Testis (tissue), 3 donors: Measurements from ENCODE around the gene CNTN4. TPM values are rescaled to one million over a fixed set of nuclear protein-coding genes. Genes with fewer than 3 reads are reported as not detected.

Experiments used
- DNase-seq: peaks from one replicate; pipeline ENCODE4 v3.0.0-alpha.2; 2019
- H3K27ac ChIP-seq, 2 donors: fragments of 200-600 bp; sonication (generic); one replicate each; pipeline ENCODE4 v1.5.1; 2019
- H3K27me3 ChIP-seq: fragments of 200-600 bp; sonication (generic); one replicate; pipeline ENCODE4 v1.5.1; 2019
- H3K36me3 ChIP-seq: fragments of 200-600 bp; sonication (generic); one replicate; pipeline ENCODE4 v1.5.1; 2017; ENCODE audit warnings: low read depth; ENCODE audit errors: missing control alignments
- H3K4me1 ChIP-seq: fragments of 200-600 bp; sonication (generic); one replicate; pipeline ENCODE4 v1.5.1; 2019
- H3K4me3 ChIP-seq, 2 donors: fragments of 200-600 bp; sonication (generic); one replicate each; pipeline ENCODE4 v1.5.1; 2017 to 2019
- H3K9me3 ChIP-seq: fragments of 200-600 bp; sonication (generic); one replicate; pipeline ENCODE4 v1.5.1; 2017
- POLR2A ChIP-seq: fragments of 450-650 bp; IDR thresholded peaks from one replicate; pipeline ENCODE4 v1.6.1; 2017; ENCODE audit warnings: antibody characterized with exemption, mild to moderate bottlenecking, moderate library complexity
- WGBS, 2 donors: methylation state at CpG; one replicate each; pipeline ENCODE4 v1.1.5; 2018; 5-methylcytosine and 5-hydroxymethylcytosine counted together
- intact Hi-C: fragments of 100-400 bp; cut with DNase I; formaldehyde crosslinking; loops from one replicate; pipeline ENCODE4 v1.15.1; 2023; ENCODE audit warnings: low total_unique reads
- polyA plus RNA-seq: library from polyadenylated mRNA; stranded (reverse); fragments of 350-450 nt; fragmentation: Illumina TruSeq; extraction: RNeasy Lipid Tissue Mini Kit (QIAGEN cat#74804); gene quantifications from one replicate; pipeline ENCODE4 v1.2.3, GENCODE V29; 2014; ENCODE audit warnings: low read depth, low replicate concordance; ENCODE audit not compliant: insufficient read depth
- total RNA-seq, 2 donors: library from RNA; depleted of rRNA; stranded (reverse); fragments of >200 nt; gene quantifications; one replicate each; pipeline ENCODE4 v1.2.3, GENCODE V29; 2016
- TF ChIP-seq, protein P1 (sequence below), 3 experiments: fragments of 450-650 bp in 2 of 3; fragments of 200-600 bp in 1 of 3; sonication (generic) in 1 of 3; IDR thresholded peaks; one replicate each; pipeline ENCODE4 v1.5.1; 2016 to 2019; ENCODE audit warnings: antibody characterized with exemption in 3 of 3, mild to moderate bottlenecking in 2 of 3, moderate library complexity in 1 of 3

CNTN4 gene
- total and polyA plus RNA-seq, 3 donors from 2014 or later, result 10.4 to 37.7 (median 19.6) TPM

DNA sequence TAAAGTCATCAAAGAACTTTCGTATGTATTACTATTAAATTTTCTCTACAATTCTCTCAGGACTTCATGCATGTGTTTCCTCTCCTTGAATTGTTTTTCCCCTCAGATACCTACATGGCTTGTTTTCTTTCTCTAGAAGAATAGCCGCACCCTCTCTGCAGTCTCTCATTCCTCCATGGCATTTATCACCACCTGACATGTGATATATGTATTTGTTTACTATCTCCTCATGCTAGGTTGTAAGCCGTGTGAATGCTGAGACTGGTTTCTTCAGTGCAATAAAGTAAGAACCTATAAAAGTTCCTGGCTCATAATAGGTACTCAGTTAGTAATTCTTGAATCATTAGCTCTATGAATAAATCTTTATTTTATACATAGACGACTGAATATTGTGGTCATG, 149.2 kb downstream of the CNTN4 start:
- H3K9me3 ChIP-seq, result no peaks in the 10 kb centered on the region
- no peak overlapping the region for H3K27ac ChIP-seq
- no peak overlapping the region for H3K4me3 ChIP-seq
- no peaks in the 10 kb centered on the region for H3K4me1 ChIP-seq
- no peak for DNase-seq
- no peak for TF ChIP-seq POLR2A
- TF ChIP-seq, protein P1, sequence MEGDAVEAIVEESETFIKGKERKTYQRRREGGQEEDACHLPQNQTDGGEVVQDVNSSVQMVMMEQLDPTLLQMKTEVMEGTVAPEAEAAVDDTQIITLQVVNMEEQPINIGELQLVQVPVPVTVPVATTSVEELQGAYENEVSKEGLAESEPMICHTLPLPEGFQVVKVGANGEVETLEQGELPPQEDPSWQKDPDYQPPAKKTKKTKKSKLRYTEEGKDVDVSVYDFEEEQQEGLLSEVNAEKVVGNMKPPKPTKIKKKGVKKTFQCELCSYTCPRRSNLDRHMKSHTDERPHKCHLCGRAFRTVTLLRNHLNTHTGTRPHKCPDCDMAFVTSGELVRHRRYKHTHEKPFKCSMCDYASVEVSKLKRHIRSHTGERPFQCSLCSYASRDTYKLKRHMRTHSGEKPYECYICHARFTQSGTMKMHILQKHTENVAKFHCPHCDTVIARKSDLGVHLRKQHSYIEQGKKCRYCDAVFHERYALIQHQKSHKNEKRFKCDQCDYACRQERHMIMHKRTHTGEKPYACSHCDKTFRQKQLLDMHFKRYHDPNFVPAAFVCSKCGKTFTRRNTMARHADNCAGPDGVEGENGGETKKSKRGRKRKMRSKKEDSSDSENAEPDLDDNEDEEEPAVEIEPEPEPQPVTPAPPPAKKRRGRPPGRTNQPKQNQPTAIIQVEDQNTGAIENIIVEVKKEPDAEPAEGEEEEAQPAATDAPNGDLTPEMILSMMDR (IDR thresholded peaks at IDR 0.05), result no peak
- H3K27me3 ChIP-seq, result no peaks in the 10 kb centered on the region
- intact Hi-C loops, result no loop called here
- H3K36me3 ChIP-seq, result no peaks in the 10 kb centered on the region
- 79 to 82% methylated on average over 4 of the region's 4 CpGs for WGBS, 2 donors

DNA sequence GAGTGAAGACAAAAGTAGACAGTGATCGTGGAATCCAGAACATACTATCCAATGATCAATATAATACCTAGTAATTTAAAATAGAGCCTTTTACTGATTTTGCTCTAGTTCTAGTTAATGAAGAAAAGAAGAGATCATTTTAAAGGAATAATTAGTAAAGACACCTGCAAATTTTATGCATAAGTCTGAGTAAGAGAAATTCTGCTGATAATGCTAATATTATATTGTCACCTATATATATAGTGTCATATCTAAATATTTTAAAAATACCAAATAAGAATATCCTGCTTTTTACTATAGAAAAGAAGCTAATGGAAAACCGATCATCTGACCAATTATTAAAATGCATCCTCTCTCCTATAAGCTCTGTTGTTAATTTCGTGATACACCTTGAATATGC, 152.1 kb downstream of the CNTN4 start:
- no peaks in the 10 kb centered on the region for H3K36me3 ChIP-seq
- no peak overlapping the region for H3K4me3 ChIP-seq
- H3K27me3 ChIP-seq, result no peaks in the 10 kb centered on the region
- intact Hi-C loops, result no loop called here
- no peaks in the 10 kb centered on the region for H3K9me3 ChIP-seq
- no peak overlapping the region for H3K27ac ChIP-seq
- 85 to 97% methylated on average over 3 of the region's 3 CpGs for WGBS, 2 donors
- no peaks in the 10 kb centered on the region for H3K4me1 ChIP-seq
- TF ChIP-seq POLR2A, result no peak
- TF ChIP-seq, protein P1 (IDR thresholded peaks at IDR 0.05), result no peak
- DNase-seq, result no peak

DNA sequence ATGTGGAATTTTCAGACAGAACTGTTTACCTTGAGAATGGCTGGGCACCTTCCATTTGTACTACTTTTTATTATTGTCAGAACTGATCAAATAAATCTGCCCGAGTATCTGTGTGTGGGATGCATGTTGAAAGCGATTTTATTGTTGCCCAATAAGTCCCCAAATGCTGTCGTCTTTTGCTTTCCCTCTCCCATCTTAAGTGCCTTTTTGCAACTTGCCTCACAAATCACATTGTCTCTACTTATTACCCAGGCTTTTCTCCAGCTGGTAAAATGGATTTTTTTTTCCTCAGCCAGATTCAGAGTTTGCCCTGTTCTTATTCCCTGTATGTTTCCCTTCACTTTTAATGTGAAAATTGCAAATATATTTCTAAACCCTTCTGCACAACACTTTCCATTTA, 163.1 kb downstream of the CNTN4 start:
- Histone ChIP-seq H3K4me1 (no peaks in the 10 kb centered on the region), H3K36me3 (no peaks in the 10 kb centered on the region), H3K4me3 (no peak overlapping the region), H3K9me3 (no peaks in the 10 kb centered on the region), H3K27ac (no peak overlapping the region), H3K27me3 (no peaks in the 10 kb centered on the region)
- DNase-seq, result no peak
- no peak for TF ChIP-seq POLR2A
- TF ChIP-seq, protein P1 (IDR thresholded peaks at IDR 0.05), result no peak
- intact Hi-C loops, result no loop called here
- WGBS, 2 donors, result 59 to 63% methylated on average over 3 of the region's 3 CpGs

DNA sequence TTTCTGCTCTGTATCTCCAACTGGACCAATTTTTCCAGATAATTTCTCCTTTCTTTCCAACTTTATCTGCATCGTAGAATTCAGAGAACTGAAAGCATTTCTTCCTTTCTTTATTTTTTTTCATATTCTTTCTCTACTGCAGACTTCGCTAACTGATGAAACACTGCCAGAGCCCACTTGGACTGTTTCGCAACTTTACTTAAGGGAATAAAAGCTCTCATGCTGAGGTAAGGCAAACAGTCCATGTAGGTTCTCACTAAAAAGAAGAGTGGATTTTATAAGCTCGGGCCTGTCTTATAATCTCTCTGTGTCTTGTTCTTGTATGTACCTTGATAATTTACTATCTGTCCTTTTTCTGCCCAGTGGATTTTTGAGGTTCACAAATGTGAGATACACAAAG, 163.5 kb downstream of the CNTN4 start:
- no peak for TF ChIP-seq POLR2A
- TF ChIP-seq, protein P1 (IDR thresholded peaks at IDR 0.05), result no peak
- intact Hi-C loops, result no loop called here
- no peaks in the 10 kb centered on the region for H3K36me3 ChIP-seq
- no peak for DNase-seq
- H3K27me3 ChIP-seq, result no peaks in the 10 kb centered on the region
- H3K4me1 ChIP-seq, result no peaks in the 10 kb centered on the region
- H3K27ac ChIP-seq, result no peak overlapping the region
- WGBS, 2 donors, result 70 to 73% methylated on average over 4 of the region's 4 CpGs
- H3K9me3 ChIP-seq, result no peaks in the 10 kb centered on the region
- H3K4me3 ChIP-seq, result no peak overlapping the region

DNA sequence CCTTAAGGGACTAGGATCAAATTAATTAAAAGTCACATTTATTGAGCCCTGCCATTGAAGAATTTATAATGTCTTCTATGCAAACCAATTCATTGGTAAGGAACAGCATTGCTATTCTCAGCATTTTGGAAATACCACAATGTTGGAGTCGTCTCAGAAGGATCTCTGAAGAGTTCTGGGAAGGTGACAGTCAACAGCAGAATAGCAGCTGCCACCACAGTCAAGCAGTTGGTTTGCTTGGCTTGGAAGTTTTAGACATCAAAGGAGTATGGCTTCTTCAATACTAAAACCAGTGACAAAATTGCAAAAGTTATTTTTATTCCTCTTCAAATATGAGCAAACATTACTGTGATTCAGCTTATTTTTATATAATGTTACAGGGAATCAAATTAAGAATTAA, 167.9 kb downstream of the CNTN4 start:
- intact Hi-C loops, result no loop called here
- 78 to 88% methylated on average over 1 of the region's 1 CpG for WGBS, 2 donors
- no peaks in the 10 kb centered on the region for H3K36me3 ChIP-seq
- DNase-seq, result no peak
- H3K4me1 ChIP-seq, result no peaks in the 10 kb centered on the region
- no peak for TF ChIP-seq POLR2A
- TF ChIP-seq, protein P1 (IDR thresholded peaks at IDR 0.05), result no peak
- no peaks in the 10 kb centered on the region for H3K27me3 ChIP-seq
- no peak overlapping the region for H3K27ac ChIP-seq
- H3K9me3 ChIP-seq, result no peaks in the 10 kb centered on the region
- no peak overlapping the region for H3K4me3 ChIP-seq
